Measurements from ENCODE around the gene CPA1. TPM values are rescaled to one million over a fixed set of nuclear protein-coding genes. Genes with fewer than 3 reads are reported as not detected.

Gene CPA1
- not detected in 2 replicates for total RNA-seq (2014; rRNA removed; shearing (Covaris generic))

DNA sequence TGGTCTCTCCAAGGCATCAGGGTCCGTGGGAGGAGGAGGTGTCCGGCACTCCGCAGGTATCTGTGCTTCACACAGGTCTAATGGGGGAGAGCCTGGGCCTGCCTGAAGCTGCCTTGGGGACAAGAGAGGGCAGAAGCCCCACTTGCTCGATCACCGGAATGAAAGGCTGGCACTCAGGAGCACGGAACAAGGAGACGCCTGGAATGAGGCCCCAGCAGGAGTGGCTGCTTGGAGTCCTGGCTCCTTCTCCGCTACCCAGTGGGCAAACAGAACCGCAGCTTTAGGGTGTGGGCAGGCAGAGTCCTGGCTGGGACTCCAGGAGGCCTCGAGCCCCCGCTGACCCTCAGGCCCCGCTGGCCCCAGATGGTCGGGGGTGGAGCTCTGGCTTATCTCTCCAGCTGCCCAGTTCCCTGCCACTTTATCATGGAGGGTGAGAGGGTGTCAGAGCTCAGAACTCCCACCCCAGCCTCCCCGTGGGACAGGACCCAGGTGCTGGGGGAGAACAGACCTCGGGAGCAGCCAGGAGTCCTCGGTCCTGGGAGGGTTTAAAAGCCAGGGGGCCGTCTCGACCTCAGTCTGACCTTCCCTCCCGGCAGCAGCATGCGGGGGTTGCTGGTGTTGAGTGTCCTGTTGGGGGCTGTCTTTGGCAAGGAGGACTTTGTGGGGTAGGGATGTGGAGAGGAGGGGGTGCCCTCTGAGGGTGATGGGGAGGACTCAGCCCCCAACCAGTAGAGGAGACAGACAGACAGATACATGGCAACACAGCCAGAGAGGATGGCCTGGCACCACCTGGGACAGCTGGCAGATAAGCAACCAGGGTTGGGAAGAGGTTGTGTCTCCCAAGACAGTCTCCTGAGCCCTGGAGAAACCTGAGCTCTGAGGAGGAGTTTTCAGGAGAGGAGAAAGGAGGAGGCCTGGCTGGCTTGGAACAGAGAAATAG is at the start of gene CPA1:
Gene CPA1 (plus strand): TSS at position 574 of the 940 bp plus-strand sequence. CDS start 27 bp downstream, at position 601.
- no peak for DNase-seq (ENCODE audit: low read depth)

DNA sequence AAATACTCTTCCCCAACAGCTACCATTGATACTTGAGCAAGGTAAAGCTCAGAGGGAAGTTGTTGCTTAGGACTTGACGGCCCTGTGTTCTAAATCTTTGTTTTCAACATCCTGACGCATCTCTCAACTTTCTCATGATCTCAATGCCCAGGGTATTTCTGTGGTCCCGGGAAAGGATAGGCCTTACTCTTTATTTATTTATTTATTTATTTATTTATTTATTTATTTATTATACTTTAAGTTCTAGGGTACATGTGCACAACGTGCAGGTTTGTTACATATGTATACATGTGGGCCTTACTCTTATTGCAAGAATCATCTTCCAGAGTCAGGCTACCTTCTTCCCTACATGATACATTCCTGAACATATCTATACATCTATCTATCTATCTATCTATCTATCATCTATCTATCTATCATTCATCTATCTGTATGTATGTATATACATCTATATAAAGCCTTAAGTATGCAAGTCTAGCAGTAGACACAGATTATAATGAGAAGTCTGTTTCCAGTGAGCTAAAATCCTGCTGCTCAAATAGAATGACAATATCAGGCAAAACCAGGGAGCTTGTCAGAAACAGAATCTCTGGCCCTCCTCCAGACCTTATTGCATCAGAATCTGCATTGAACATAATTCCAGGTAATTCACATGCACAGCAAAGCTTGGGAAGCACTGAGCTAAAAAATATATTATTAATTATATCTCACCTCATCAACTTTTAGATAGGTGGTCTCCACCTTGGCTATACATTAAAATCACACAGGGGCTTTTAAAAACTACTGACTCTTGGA is 47.8 kb upstream of the CPA1 start:
- no peak for DNase-seq (ENCODE audit: low read depth)

DNA sequence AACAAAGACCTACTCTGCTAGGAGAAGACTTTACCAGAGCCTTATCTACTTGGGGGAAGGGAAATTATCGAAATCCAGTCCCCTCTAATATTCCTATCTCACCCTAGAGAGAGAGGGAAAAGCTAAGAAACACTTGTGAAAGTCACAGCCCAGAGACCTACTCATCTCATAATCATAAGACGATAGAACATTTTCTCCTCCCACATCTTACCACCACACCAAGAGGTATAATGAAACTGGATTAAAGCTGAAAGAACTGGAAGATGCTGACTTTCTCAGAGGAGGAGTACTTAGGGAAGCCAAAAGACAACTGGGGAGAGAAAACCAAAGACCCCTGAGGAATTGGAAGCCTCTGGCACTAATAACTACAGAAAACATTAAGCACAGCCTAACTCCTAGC is 46.5 kb upstream of the CPA1 start:
- no peak for DNase-seq (ENCODE audit: low read depth)

DNA sequence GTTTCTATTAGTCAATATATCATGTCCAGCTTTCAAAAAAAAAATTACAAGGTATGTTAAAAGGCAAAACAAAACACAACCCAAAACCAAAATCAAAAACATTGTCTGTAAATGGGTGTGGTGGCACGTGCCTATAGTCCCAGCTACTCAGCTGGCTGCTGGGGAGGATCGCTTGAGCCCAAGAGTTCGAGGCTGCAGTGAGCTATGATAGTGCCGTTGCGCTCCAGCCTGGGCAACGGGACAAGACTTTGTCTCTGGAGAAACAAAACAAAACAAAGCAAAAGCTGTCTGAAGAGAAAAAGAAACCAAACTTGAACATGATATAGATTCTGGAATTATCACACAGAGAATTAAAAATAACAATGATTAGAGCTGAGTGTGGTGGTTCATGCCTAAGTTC is 46.0 kb upstream of the CPA1 start:
- DNase-seq (ENCODE audit: low read depth): no peak

DNA sequence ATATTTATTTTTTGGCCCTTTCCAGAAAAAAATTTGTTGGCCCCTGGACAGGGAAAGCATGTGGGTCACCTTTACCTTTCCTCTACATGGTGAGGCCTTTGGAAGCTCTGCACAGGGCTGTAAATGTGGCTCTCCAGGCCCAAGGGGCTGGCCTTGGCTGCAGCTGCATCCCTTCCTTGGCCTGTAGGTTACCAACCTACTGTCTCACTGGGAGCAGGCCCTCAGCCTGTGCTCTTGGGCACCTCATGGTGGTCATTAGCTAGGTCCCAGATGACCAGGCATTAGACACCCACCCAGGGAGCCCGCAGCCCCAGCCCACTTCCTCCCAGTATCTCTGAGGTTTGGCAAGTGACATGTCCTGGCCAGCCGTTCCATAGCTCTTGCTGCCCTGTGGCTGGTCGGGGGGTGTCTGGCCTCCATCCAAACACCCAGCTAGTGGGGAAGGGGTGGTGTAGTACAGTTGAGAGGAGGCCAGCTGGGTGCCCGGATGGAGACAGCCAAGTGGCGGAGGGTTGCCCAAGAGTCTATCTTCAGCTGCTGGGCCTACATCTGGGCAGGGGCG is 42.8 kb upstream of the CPA1 start:
- DNase-seq (ENCODE audit: low read depth): no peak

DNA sequence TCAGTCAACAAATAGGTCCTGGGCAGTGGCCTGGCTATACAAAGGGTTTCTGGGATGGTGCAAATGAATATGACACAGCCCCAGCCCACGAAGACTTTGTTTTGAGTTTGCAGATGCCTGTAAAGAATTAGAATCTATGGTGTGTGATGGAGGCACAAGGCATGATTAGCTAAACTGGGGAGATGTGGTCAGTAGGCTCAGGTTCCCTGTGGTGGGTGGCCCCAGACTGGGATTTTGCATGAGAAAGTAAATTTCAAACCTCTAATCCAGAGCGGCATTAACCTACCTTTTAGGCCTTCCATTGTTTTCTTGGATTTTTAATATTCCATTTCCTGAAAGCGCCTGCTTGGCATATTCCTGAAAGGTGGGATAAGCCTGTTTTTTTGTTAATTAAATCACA is 42.1 kb upstream of the CPA1 start:
- no peak for DNase-seq (ENCODE audit: low read depth)

DNA sequence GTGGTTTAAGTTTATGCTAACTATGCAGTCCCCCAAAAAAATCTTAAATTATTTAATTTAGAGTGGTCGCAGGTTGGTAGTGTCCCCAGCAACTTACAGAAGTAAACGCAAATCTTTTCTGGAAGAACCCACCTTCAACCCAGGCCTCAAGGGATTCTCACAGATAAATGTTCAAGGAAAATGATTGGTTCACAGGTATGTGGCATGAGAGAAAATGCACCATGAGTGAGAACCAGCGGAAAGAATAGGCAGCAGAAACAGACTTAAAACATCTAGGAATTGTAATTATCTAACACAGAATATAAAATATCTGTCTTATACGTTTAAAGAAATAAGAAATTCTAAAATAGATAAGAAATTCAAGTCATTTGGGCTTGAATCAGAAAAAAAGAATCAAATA is 38.4 kb upstream of the CPA1 start:
- no peak for DNase-seq (ENCODE audit: low read depth)

DNA sequence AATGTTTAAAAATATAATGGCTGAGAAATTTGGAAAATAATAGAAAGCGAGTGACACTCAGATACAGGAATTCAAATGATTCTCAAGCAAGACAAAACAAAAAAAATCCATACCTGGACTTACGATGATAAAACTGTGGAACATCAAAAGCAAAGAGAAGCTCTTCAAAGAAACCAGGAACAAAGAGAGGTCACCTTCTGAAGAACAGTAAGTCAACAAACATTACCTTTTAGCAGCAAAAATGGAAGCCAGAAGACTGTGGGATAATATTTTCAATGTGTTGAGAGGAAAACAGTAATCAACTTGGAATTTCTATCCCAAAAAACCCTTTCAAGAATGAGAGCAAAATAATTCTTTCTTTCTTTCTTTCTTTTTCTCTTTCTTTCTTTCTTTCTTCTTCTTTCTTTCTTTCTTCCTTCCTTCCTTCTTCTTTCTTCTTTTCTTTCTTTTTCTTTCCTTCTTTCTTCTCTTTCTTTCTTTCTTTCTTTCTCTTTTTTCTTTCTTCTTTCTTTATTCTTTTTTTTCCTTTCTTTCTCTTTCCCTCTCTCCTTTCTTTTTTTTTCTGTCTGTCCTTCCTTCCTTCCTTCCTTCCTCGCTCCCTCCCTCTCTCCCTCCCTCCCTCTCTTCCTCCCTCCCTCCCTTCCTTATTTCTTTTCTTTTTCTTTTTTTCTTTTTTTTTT is 37.5 kb upstream of the CPA1 start:
- no peak for DNase-seq (ENCODE audit: low read depth)

DNA sequence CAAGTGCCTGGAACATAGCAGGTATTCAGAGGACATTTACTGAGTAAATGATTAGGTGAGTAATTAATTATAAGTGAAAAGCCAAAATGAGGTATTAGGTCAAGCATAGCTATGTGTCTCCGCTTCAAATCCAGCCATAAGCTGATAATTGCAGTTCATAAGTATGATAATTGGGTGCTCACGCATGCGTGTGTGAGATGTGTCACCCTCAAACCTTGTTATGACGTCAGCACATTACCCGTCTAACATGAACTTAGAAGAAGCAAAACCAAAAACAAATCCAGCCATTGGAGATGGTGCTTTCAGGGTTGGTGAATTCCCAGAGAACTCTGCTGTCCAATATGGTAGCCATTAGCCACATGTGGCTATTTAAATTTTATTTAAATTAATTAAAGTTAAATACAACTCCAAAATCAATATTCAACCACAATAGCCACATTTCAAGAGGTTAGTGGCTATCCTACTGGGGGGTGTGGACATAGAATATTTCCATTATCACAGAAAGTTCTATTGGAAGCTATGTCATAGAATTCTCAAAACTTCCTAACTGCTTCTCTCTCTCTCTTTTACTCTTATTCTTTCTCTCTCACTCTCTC is 35.9 kb upstream of the CPA1 start, which contains the start of gene CPA5:
Gene CPA5 (plus strand): TSS at position 546 of the 596 bp plus-strand sequence. CDS start 1,670 bp downstream, outside the sequence.
- no peak for DNase-seq (ENCODE audit: low read depth)

DNA sequence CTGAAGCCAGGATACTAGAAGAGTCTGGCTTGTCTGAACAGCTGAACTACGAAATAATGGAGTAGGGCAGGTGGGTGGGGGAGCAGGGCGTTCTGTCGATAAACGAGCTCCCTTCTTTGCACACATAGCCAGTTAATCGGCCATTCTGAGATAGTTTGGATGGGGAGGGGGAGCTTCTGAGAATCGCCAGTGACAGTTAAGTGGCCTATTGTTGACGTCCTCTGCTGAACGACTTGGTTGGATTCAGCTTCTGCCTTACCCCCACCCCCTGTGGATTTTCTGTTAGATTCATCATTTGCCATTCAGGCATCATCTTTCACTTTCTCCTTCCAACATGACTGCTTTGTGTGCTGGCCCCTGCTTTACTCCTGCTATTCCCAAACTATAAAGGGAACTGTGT is 35.2 kb upstream of the CPA1 start:
- no peak for DNase-seq (ENCODE audit: low read depth)

DNA sequence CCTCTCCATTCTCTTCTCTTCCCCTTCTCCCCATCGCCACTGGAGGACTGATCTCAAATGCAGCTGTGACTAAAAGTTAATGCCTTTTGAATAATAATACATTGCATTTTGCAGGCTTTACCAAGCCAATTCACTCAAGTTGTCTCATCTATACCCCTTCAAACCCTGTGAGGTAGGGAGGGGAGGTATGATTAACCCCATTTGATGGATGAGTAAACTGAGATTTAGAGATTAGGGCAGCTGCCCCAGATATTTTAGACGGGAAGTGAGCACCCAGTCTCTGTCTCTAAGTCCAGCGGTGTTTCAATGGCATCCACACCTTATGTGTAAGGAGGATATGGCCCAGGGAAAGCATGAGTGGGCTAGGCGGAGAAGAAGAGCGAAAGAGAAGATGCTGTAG is 34.6 kb upstream of the CPA1 start:
- no peak for DNase-seq (ENCODE audit: low read depth)

DNA sequence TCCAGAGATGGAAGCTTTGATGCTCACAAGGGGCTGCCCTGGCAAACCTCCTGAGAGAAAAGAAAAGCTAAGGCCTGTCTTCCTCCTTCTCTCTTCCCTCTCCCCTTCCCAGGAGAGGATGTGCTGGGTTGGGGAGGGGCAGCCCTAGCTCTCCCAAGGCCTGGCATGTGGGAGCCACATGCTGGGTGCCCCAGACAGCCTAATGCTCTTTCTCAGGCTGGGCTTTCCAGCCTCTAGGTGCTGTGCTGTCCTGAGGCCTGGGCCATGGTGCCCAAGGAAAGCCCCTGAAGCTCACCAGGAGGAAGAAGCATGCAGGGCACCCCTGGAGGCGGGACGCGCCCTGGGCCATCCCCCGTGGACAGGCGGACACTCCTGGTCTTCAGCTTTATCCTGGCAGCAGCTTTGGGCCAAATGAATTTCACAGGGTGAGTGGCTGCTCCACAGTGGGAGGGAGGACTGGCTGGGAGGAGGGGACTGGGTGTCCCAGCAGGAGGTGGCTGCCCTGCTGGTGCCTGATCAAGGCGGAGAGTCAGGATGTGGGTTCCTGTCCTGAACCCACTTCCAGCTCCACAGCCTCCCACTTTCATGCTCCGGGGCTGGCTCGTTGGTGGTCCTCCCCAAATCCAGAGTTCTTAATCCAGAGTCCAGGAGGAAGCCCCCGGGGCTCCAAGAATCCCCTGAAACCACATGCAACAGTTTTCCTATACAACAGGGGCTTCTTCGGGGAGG is 34.0 kb upstream of the CPA1 start:
- peak; percentile 37 for DNase-seq (ENCODE audit: low read depth)

DNA sequence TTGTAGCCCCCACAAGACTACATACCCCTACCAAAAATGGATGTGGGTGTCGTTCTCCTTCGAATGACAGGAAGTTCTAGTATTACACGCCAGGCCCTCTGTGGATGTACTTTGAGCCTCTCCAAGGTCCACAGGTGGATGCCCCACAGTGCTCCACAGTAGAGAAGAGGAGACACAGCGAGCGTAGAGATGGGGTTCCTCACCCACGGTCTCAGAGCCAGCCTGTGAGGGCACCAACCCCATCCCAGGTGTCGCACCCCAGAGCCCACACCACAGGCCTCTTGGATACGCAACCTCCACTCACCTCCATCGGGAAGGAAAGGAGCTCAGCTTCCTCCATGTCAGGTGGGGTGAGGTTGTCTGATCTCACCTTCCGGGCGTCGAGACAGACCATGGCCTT is 33.4 kb upstream of the CPA1 start:
- DNase-seq (ENCODE audit: low read depth): no peak

DNA sequence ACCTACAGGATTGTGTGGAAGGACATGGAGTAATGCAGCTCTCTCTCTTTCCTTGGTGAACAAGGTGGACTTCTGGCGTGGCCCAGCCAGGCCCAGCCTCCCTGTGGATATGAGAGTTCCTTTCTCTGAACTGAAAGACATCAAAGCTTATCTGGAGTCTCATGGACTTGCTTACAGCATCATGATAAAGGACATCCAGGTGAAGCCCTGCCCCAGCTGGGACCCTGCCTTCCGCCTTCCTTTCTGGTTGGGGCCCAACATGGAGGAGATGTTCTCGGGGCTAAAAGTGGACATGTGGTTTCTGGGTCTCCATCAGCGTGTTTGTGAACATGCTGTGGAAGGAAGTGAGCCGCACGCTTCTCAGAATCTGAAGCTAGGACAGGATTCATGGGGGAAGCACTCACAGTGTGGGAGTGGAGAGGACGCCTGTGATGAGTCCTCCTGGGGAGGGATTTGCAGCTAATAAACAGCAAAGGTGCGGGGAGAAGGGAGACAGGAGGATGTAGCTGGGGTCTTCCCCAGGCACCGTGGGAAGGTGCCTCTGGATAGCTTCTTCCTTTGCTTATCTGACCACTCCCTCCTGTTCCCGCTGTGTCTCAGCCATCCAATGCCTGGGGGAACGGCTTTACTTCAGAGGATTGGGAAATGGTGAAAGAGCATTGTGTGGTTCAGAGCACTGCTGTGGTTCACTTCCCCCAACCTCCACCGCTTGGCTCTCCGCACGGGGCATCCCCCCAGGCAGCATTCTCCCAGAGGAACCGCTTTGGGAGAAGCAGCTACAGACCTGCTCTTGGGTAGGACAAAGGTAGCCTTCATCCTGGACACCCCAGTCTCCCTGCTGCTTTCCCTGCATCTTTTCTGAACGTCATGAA is 30.1 kb upstream of the CPA1 start:
- DNase-seq (ENCODE audit: low read depth): peak; percentile 95

DNA sequence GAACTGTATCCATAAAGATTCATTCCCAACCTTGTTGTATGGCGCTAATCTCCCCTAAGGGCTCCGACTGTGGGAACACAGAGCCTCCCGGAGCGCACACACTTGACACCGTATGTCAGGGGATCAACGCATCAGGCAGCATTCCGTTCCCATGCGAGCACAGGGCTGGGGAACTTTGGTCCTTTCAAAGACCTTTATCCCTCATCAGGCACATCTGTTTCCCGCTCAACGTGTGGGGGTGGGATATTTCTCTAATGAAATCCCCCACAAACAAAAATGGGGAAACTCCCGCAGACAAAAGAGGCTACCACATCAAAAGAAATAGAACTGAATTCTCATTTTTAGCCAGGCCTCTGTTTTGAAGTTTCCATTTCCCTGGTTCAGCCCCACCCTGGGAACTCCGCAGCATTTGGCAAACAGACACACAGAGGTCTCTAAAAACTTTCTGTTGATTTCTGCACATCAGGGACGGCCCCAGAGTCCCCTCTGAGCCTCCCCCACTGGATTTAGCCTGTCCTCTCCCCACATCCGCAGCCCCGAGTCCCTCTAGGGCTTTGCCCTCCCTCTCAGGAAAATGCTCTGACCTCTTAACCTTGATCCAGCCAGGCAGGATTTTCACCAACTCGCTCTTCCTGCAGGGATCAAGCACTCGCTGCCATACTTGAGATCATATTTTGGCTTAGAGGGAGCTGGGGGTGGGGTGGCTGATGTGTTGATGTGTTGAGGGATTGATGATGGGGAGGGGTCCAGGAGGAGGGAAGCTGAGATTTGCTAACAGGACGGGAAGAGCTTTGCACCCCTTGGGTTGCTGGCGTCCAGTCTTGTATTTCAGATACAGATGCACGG is 29.1 kb upstream of the CPA1 start:
- DNase-seq (ENCODE audit: low read depth): peak; percentile 85

DNA sequence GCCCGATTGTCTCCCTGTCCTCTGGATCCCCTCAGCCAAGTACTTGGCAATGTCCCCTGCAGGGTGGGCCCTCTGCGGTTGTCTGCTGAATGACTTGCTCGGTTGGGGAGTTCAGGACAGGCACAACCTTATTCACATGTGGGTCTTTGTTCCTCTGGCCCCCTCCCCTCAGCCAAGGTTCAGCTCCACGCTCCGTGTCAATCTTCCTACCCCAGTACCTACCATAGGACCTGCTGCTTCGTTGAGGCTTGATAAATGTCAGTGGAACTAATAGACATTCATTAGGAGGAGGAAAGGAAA is 28.6 kb upstream of the CPA1 start:
- DNase-seq (ENCODE audit: low read depth): no peak

DNA sequence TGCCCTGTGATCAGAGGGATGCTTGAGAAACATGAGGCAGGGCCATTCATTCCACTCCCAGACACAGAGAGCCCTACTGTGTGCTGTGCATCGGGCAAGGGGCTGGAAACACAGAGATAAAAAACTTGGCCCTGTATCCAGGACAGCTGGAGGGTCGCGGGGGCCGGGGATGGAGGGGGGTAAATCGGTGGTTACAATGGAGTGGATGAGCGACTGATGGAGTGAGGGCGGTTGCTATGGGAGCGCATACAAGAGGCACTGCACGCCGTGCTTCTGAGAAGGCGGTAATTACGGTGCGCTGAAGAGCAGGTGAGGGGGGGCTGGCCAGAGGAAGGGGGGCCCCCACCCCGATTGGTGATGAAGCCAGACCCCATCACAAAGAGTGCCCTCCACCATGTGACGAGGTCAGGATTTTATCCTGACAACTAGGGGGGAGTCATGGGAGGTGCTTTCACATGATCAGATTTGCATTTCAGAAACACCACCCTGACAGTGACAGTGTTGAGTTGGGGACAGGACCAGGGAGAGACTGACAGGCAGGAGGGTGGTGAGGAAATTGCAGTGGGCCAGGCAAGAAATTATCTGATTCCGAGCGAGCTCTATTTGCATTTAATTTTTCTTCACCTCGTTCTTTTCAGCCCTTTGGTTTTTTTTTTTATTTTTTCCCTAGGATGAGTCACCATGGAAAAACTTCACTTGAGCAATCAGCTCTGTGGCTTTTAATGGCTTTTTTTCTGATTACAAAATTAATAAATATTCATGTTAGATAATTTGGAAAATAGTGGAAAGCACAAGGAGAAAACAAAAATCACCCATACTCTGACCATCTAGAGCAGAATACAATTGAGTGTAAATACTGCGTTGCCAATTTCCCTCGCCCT is 27.9 kb upstream of the CPA1 start:
- DNase-seq (ENCODE audit: low read depth): peak; percentile 63

DNA sequence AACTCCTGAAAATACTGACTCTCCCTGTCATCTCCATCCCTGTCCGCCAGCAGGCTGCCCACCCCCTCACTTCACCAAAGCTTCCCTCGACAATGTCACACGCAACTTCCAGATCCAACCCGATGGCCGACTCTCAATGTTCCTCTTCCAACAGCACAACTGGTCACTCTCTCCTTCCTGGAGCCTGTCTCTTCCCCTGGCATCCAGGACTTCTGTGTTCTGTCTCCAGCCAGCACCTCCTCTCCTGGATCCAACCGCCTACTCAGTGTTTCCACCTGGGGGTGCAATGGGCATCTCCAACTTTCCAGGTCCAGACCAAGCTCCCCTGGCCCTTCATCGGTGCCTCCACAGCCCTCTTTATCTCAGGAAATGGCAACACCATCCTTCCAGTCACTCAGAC is 27.1 kb upstream of the CPA1 start:
- DNase-seq (ENCODE audit: low read depth): no peak

All from RPMI7951 (cell line).